Activated CD4-positive, alpha-beta T cell treated with anti-CD3 and anti-CD28 coated beads, Interleukin-2, Interleukin-4, amounts not matched to agents 100 ng/mL and 50 ng/mL, durations not matched to agents 16 hours and 8 hours (primary cell): ENCODE measurements around the gene ZNF407.
A peak's percentile ranks its signal among the peaks of the same experiment; 100 is the strongest.

ENCODE experiments used
- DNase-seq: peaks from one replicate; pipeline ENCODE4 v3.0.0-alpha.2; 2020; ENCODE audit warnings: low spot score

The ZNF407 gene

DNA sequence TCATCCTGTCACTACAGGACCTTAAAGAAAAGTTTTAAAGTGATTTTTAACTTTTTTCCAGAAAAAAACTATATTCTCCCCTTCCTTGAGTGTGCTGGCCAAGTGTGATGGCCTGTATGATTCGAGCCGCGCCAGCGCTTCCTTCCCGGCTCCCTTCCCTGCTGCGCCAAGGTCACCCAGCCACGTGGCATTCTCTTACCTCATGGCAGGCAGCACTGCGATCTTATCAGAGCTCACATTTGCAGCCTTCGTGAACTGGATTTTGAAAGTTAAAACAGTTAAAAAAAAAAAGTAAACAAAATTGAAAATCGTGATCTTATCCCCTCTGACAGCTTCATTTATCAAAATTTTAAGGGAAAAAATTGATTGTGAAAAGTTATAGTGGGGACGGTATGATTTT, 331.4 kb downstream of the ZNF407 start:
- DNase-seq = no peak

DNA sequence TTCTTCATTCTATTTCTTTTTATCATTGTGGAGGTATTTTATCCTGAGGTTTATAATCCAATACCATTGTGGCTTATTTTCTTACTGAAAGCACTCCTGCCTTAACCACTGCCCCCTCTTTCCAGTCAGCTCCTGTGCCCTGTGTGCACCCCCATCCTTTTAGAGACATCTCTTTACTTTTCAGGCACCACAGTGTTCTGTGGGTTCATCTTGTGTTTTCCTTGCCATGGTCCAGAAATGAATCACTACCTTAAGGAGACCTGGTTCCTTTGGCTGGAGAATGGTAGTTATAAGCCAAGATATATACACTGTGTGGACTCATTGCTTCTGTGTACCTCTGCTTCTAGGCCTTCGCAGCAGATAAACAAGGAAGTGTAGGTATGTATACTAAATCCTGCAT, 332.9 kb downstream of the ZNF407 start:
- no peak for DNase-seq

DNA sequence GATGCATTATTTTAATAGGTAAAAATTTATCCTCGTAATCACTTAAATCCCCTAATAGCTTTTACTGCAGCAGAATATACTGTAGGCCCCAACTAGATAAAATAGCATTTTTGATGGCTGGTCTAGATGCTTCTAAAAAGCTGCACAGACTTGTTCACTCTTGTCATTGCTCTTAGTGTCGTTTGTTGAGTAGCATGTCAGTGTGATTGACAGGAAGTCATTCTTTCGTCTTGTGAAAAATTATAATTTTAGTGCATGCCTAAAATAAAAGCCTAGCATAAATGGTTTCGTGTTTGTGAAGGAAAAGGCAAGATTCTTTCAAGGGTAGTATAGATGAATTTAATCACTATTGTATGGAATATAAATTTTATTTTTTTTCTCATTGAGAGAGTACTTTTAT, 336.3 kb downstream of the ZNF407 start:
- DNase-seq = no peak

DNA sequence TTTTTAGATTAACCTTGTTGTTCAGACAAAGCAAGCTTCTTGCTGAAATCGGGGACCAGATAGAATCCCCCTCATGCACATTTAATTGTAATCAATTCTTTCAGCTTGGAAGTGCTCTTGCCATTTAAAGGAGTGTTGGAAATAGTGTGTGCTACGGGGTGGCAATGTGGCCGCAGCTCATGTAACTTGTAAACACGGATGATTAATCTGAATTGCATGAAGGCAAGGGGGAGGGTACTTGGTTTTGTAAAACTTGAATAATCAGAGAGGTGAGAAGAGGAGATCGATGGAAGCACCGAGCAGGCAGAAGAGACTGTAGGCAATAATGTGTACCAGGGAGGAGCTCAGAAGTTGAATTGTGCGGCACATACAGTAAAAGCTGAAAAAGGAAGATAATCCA, 337.8 kb downstream of the ZNF407 start:
- DNase-seq = no peak

DNA sequence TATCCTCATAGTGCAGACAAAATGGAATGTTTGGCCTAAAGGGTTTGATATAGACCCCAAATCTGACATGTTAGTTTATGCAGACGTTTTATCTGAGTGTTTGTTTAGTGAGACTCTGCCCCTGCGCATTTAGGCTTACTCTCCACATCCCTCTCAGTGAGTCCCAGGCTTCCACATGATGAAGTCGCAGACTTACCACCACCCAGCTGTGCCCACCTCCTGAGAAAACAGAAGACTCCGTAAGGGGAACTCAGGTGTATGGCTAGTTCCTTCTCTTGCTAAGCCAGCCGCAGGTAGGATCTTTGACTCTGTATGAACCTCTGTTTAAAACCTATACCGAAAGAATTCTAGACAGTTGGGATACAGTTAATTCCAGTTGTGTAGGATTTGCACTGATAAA, 338.7 kb downstream of the ZNF407 start:
- DNase-seq = no peak

DNA sequence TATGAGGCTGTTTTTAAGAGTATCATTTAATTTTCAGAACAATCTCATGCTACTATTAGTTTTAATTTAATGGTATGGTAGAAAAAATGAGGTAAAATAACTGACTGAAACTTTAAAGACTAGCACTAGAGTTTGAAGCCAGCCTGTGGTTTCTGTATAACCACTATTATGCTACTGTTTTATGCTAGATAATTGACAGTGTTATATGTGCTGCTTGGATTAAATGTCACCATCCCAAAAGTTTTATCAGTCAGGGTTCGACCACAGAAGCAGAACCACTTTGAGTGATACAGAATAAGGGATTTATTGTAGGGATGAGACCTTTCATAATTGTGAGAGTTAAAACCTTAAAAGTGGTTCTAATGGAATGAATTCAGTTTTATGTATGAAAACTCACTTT, 339.6 kb downstream of the ZNF407 start:
- no peak for DNase-seq

DNA sequence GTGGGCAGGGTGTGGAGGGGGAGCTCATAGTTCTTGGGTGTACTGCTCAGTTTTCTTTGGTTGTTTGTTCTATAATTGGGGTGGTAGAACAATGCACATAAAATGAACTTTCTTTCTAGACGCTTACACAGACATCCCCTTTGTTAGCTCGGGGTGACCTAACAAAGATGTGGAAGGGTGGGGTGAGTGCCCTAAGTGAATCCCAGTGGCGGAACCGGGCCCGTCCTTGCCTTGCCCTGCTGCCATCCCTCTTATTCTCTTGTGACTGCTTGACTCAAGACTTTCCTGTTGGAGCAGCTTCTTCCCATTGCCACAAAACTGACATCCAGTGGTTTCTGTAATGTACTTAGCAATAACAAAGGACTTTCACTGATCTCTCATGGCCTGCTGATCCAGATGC, 343.2 kb downstream of the ZNF407 start:
- DNase-seq = no peak

DNA sequence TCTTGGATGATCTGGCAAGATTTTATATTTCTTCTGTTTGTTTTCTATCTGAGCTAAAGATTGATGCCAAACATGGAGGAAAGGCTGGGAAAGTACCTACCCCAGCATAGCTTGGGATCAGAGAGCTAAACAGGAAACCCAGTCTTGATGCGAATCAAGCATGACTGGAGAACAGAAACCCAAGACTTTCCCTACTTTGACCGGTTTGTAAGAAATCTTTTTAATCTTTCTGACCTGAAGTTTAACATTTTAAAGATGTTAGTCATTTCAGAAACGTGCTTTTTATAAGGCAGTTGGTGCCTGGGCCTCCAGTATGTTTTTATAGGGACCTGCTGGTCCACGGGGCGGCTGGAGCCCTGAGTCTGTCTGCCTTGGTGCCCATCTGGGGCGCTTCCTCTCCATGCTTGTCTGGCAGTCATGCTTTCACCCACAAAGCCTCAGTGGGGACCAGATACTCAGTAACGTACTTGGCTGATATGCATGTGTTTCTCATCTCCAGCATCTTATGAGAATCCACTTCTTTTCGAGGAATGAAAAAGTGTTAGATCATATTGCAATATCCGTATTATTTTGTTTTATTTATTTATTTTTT, 344.7 kb downstream of the ZNF407 start:
- peak; percentile 31 for DNase-seq

DNA sequence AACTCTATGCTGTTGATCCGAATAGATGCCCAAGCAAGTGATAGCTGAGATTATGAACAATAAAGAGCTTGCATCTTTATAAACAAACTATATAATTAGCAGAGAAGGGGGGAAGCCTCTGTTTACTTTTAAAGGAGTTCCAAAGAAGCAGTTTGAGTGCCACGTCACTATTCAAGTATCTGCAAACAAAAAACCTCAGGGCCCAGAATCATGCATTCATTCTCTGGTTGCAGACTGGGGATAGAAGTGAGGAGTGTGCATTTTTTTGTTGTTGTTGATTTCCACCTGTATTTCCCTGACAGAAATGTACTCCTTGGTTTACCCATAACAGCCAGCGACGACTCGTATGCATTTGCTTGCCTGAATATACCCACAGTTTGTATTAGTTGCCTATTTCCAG, 347.0 kb downstream of the ZNF407 start:
- no peak for DNase-seq

DNA sequence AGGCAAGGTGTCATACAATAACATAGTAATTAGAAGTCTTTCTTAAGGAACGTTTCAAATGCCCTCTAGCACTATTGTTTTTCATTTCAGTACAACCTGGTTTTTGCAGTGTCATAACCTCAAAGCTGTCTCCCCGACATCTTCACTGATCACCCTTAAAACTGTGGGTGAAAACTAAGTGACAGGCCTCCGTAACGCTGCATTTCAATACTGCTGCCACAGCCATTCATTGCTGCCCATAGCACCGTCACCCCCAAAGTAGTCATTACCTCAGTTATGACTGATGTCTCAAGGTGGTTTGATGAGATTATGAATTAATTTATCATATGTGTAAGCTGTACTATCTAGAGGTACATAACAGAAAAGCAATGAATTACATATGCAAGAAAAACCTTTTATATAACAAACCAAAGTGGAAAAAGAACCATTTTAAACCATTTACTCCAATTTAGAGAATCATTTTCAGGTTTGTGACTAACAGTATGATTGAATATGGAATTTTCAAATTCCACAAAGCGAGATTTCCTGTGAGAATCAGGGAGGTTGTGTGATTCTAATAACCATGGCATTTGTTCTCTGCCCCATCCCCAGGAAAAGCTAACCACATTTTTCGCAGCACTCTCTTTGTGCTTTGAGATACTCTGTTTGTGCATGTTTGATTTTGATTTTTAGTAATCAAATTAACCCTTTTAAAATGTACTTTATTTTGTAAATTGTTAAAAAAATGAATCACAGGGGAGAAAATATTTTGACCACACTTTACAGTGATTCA, 348.3 kb downstream of the ZNF407 start:
- no peak for DNase-seq

DNA sequence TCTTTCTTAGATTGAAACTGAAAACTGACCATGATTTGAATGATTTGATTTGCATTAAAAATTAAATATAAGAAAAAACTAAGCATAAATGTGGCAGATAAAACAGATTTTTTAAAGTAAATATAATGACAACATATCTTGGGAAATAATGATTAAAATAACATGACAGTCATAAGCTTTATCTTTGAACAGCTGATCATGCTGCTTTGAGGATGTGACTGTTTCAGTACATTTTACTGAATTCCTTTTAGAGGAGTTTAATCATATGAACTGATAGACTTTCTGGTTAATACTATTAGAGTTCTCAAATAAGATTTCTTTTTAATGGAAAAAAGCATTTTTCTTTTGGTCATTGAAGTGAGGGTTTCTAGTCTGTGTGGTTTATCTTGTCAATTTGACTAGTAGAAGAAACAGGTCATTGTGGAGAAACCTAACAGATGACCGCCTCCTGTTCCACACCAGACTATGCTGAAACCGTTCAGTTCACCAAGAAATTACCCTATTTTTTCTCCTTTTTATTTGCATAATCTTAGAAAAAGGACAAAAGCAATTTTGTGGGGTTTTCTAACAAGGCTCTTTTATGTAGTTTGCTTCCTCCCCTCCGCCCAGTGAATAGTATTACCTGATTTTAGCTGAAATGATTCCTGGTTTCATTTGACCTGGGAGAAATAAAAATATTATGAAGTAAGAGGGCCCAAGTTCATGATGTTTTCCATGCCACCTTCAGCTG, 349.1 kb downstream of the ZNF407 start:
- DNase-seq = no peak

DNA sequence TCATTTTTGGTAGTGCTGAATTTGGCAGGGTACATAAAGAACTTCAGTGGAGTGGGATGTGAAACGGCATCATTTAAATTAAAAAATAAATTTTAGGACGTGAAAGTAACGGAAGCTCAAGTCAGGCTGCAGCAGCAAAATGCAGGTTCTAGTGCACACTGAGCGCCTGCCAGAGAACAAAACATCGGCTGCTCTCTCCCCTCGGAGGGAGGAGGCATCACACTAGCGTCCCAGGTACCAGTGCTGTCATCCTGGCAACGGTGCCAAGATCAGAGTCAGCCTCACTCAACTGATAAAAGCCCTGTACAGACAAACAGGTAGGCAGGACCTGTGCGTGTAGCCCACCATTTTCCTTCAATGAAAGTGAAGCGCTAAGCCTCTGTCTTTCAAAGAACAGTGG, 349.7 kb downstream of the ZNF407 start:
- DNase-seq = no peak

DNA sequence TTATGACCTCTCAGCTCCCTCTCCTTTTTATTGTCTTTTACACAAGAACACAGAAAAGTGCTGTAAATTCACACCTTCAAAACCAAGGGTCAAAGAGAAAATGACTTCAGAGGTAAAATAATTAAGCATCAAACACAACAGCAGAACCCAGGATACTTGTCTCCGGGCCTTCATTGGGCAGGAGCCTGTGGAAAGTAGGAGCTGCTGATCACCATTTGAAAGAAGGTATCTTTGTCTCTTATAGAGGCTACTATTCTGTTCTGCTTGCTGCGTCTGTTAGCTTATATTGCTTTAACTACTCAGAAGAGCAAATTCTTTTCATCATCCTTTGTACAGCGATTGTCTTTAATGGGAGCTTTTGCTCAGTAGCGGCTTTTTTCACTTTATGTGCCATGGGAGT, 350.2 kb downstream of the ZNF407 start:
- DNase-seq = no peak

DNA sequence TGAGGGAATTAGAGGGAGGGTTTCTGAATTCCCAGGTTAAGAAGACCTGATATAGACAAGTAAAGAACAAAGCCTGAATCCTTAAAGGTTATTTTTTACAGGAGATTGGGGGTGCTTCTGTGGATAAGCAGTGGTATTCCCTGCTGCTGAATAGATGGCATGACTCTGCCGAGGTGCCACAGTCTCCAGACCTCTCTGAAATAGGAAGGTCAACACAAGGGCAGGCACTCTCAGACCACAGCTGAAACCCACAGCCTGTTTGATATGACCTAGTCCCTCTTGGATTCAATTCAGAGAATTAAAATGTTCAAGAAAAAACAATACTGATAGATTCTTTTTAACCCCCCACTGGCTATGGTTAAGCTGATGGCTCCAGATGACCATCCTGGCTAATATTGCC, 351.9 kb downstream of the ZNF407 start:
- DNase-seq = no peak

DNA sequence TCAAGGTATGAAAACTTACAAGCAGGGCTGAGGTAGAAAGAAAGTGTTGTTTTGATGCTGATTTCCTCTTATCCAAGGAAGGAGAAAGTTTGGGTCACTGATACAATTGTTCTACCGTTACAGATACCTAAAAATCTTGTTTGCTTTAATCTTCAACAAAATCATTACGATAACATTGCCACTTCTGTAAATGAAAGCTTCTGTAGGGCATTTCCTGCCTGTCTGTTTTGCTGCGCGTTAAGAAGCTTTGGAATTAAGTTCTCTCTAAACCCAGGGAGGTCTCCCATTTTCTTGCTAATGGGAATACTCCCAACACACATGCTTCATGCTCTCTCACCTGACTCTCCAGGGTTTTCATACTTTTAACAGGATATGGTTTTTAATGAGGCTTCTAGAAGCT, 352.8 kb downstream of the ZNF407 start:
- DNase-seq = no peak

DNA sequence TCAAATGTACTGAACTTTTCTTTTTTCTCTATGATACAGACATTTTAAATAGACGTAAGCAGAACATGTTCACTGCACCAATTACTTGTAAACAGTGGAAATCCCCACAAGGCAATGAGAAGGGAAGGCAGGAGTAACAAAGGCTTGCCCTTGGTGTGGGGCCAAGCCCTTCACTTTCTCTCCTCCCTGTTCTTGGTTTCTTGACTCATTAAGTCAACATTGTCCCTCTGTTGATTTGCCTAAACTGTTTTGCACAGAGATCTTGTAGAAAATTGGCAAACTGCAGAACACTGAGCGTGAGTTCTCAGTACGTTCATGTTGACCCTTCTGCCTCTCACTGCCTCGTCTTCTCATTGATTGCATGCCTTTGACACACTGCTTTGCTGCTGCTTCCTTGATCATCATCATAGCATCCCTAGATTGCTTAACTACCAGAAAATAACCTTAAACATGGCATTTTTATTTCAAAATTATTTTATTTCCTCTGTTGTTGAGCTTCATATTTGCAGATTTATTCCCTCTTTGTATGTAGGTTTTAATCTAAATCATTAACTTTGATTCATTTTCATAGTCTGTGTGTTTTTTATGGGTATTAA, 353.6 kb downstream of the ZNF407 start:
- peak; percentile 7 for DNase-seq

DNA sequence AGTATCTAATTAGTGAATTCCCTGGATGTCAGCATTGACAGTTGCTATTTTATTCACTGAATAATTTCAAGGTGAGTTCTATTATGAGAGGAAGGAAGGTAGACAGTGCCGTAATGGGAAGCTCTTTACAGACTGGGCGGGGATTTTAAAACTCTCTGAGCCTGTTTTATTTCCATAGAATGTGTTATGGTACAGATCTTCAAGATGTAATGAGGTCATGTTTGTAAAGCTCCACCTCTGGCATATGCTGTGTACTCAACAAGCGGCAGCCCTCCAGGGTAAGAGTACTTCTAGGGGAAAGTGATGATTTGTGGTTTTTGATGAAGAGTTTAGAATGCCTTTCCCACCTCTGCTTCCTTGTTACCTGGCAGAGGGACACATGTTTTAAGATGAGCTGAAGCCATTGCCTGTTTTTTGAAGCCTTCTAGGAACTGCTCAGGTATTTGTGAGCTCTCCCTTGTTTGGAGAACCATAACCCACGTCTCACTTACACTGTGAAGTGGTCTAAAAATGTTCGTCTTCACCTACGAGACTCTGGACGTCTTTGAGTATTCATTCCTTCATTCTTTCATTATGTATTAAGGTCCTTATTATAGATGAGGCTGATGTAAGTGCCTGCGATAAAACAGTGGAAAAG, 360.0 kb downstream of the ZNF407 start:
- DNase-seq = no peak

DNA sequence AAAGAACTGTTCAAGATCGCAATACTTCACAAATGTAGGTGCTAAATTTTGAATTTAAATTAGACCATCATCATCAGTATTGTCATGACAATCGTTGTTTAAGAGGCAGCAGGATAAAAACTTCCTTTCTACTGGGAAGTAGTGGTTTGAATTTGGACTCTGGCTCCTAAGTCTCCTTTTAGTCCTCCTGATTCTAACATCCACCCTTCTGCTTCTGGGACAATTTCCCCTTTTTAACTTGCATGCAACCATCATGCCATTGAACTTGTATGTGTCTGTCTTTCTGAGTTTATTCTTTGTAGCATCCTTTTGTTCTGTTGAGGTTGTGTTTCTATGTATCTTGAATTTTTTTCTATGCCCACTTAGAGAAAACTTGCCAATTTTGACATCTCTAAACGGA, 361.5 kb downstream of the ZNF407 start:
- no peak for DNase-seq

DNA sequence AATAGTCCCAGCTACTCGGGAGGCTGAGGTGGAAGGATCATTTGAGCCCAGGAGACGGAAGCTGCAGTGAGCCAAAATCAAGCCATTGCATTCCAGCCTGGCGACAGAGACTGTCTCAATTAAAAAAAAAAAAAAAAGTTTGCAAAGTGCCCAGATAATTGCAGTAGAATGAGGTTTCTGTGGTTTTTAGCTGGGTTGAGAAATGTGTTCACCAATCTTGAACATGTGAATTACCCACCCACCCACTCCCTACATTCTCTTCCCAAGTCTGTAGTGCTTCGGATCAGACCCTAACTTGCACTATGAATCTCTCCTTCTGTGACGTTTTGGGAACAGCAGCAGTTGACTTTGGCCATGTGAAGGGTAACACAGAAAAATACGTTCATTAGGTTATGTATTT, 363.9 kb downstream of the ZNF407 start:
- DNase-seq = no peak

DNA sequence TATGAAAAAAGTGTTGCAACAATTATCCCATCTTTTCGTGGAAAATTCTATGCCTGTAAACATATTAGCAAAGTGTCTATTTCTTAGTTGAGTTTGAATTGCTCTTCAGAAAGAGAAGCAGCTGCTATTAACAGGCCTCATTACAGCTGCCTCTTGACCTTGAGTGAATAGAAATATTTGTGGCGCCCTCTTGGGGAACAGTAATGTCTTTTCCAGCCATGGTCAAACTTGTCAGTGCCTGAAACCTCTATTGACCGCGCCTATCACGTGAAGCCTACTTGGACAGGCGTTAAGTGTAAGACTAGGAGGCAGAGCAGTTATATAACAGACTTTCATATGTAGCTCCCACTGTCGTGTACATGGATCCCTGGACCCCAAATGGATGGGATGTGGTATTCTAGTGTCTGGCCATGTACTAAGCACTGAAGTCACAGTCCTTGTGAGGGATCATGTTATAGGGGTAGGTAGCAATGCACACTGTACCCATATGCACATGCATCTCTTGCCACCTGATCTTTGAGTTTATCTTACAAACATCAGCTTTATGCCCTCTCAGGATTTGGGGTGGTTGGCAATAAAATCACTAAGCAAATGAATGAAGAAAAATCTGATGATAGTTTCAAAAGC, 366.3 kb downstream of the ZNF407 start:
- peak; percentile 29 for DNase-seq

DNA sequence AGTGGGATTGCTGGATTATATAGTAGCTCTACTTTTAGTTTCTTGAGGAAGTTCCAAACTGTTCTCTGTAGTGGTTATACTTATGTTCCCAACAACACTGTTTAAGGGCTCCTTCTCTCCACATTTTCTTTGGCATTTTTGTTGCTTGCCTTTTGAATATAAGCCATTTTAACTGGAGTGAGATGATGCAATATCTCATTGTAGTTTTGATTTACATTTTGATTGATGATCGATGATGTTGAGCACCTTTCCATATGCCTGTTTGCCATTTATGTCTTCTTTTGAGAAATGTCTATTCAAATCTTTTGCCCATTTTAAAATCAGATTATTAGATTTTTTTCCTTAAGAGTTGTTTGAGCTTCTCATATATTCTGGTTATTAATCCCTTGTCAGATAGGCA, 368.0 kb downstream of the ZNF407 start:
- DNase-seq = no peak

DNA sequence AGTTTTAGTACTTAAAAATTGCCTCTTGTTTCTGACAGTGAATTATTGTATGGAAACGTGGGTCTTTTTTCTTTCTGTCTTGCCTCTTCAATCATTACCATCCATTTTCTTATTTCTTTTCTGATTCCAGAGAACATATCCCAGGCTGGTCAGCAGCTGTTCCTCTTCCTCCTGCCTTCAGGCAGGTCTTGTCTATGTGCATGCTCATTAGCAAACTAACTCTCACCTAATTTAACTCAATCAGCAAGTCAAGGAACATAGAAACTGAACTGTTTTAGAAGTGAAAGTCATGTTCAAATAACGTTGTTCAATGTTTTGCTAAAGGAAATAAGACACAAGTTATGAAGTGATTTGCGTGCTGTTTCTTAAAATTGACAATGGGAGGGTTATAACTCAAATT, 369.8 kb downstream of the ZNF407 start:
- no peak for DNase-seq
